ENCODE results near the gene KRT86.
"Not testable (repeated sequence)": the region's sequence is repeated elsewhere in the genome, so short reads cannot be mapped to it uniquely, and the experiment has no call there.

KRT86 gene

GRCh38 chr12:52294803-52295202 is 20.4 kb downstream of the KRT86 start:
- DNase-seq (ENCODE audit: insufficient read length) (no peak), FAIRE-seq (no peak)
- no peak for TF ChIP-seq POLR2AphosphoS5 (IDR thresholded peaks at IDR 0.05; ENCODE audit: low read depth, low read length)
- TF ChIP-seq POLR2A (IDR thresholded peaks at IDR 0.05; ENCODE audit: low read depth, low read length): no peak
- no peak for TF ChIP-seq TAF1 (IDR thresholded peaks at IDR 0.05; ENCODE audit: borderline replicate concordance, low read depth, low read length)

- FAIRE-seq (no peak), DNase-seq (ENCODE audit: insufficient read length) (no peak)
- no peak for TF ChIP-seq POLR2AphosphoS5 (IDR thresholded peaks at IDR 0.05; ENCODE audit: low read depth, low read length)
- TF ChIP-seq TAF1 (IDR thresholded peaks at IDR 0.05; ENCODE audit: borderline replicate concordance, low read depth, low read length): no peak
- no peak for TF ChIP-seq POLR2A (IDR thresholded peaks at IDR 0.05; ENCODE audit: low read depth, low read length)
Measured at GRCh38 chr12:52295663-52296062, 21.2 kb downstream of the KRT86 start.

- TF ChIP-seq POLR2A (IDR thresholded peaks at IDR 0.05; ENCODE audit: low read depth, low read length): no peak
- TF ChIP-seq TAF1 (IDR thresholded peaks at IDR 0.05; ENCODE audit: borderline replicate concordance, low read depth, low read length): no peak
- TF ChIP-seq POLR2AphosphoS5 (IDR thresholded peaks at IDR 0.05; ENCODE audit: low read depth, low read length): no peak
- no peak for FAIRE-seq
- DNase-seq (ENCODE audit: insufficient read length): no peak
Measured at GRCh38 chr12:52296572-52297215, 22.2 kb downstream of the KRT86 start.

DNA sequence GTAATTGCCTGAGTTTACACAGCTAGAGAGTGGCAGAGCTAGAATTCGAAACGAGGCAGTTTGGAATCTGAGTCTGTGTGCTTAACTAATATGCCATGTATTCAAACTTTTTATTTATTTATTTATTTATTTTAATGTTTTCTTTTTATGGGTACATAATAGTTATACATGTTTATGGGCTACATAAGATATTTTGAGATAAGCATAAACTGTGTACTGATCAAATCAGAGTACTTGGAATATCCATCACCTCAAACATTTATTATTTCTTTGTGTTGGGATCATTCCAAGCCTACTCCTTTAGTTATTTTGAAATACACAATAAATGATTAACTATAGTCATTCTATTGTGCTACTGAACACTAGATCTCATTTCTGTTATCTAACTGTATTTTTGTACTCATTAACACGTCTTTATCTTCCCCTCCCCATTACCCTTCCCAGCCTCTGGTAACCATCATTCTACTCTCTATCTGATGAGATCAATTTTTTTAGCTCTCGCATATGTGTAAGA is 24.3 kb downstream of the KRT86 start:
- DNase-seq (ENCODE audit: insufficient read length): no peak
- TF ChIP-seq TAF1 (IDR thresholded peaks at IDR 0.05; ENCODE audit: borderline replicate concordance, low read depth, low read length) (no peak), POLR2A (IDR thresholded peaks at IDR 0.05; ENCODE audit: low read depth, low read length) (no peak), POLR2AphosphoS5 (IDR thresholded peaks at IDR 0.05; ENCODE audit: low read depth, low read length) (no peak)
- FAIRE-seq: no peak

DNA sequence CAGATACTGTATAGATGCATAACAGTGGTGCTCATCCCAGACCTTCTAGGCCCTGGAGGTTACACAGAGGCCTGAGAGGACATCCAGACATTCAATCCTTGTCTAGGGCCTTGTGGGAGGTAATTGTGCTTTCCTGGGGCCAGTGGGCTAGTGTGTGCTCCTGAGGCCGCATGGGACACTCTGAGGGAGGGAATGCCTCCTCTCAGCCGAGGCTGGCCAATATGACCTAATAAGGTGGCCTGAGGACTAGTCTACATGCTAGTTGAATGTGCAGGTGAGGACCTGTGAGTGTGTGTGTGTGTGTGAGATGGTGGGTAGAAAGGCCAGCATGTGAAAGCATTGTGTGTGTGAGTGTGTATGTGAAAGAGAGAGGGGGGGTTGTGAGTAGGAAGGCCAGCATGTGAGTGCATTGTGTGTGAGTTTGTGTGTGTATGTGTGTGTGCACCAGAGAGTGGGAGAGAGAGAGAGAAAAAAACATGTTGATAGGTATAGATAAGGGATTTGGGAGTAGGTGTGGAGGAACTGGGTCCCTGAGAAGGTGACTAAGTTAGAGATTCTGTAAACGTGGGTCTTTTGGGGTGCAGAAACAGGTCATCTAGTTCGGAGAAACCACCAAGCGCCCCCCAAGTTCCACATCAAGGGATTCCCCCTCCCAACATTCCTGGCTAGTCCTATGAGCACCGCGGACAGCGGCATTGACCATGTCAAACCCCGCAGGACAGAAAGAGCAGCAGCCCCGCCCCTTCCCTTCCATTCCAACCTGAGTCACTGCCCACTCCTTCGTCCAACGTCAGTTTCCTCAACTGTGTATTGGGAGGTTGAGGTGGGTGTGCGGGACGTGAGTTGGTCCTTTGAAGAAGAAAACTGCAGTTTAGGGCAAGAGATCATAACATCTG is 26.6 kb downstream of the KRT86 start:
- TF ChIP-seq TAF1 (IDR thresholded peaks at IDR 0.05; ENCODE audit: borderline replicate concordance, low read depth, low read length): no peak
- no peak for TF ChIP-seq POLR2A (IDR thresholded peaks at IDR 0.05; ENCODE audit: low read depth, low read length)
- TF ChIP-seq POLR2AphosphoS5 (IDR thresholded peaks at IDR 0.05; ENCODE audit: low read depth, low read length): no peak
- DNase-seq (ENCODE audit: insufficient read length): no peak
- no peak for FAIRE-seq

DNA sequence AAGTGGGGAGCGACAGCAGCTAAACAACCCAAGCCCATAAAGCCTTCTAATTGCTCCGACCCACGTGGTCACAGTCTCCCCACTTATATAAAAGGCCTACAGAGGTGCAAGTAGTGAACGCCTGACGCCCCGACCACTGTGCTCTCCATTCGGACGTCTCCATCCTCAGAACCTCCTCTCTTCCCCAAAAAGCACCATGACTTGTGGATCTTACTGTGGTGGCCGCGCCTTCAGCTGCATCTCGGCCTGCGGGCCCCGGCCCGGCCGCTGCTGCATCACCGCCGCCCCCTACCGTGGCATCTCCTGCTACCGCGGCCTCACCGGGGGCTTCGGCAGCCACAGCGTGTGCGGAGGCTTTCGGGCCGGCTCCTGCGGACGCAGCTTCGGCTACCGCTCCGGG is 27.3 kb downstream of the KRT86 start:
- not testable (repeated sequence) for FAIRE-seq; DNase-seq (ENCODE audit: insufficient read length)

DNA sequence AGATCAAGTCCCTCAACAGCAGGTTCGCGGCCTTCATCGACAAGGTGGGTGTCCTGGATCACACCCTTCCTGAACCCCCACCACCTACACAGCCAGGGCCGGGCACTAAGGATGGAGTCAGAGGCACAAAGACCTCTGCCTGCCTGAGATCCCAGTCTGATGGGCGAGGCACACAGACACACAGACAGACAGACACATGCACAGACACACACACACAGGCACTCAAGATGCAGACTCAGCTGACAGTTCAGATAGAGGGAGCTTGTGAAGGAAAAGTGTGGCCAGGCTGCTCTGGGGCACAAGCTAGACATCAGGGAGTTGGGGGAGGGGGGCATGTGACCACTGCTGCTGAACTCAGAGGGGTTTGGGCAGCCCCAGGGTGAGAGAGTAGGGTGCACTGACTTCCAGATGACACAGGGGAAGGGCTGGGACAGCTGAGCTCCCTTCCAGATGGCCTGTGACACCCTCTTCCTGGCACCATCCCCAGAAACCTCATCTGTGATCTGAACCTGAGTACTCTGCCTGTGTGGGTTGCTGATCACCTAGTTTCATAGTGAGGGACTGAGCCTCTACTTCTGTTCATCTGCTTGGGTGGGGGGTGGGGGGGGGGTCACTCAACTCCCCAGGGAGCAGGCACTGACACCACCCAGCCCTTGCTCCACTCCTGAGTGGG is 27.9 kb downstream of the KRT86 start:
- not testable (repeated sequence) for DNase-seq (ENCODE audit: insufficient read length); FAIRE-seq

- not testable (repeated sequence) for DNase-seq (ENCODE audit: insufficient read length); FAIRE-seq
Measured at GRCh38 chr12:52304941-52305411, 30.5 kb downstream of the KRT86 start.

- DNase-seq (ENCODE audit: insufficient read length): no peak
- no peak for FAIRE-seq
- TF ChIP-seq TAF1 (IDR thresholded peaks at IDR 0.05; ENCODE audit: borderline replicate concordance, low read depth, low read length) (no peak), POLR2A (IDR thresholded peaks at IDR 0.05; ENCODE audit: low read depth, low read length) (no peak), POLR2AphosphoS5 (IDR thresholded peaks at IDR 0.05; ENCODE audit: low read depth, low read length) (no peak)
Measured at GRCh38 chr12:52305921-52306705, 31.7 kb downstream of the KRT86 start.

GRCh38 chr12:52306731-52307130 is 32.3 kb downstream of the KRT86 start:
- no peak for FAIRE-seq
- TF ChIP-seq POLR2A (IDR thresholded peaks at IDR 0.05; ENCODE audit: low read depth, low read length): no peak
- TF ChIP-seq POLR2AphosphoS5 (IDR thresholded peaks at IDR 0.05; ENCODE audit: low read depth, low read length): no peak
- no peak for TF ChIP-seq TAF1 (IDR thresholded peaks at IDR 0.05; ENCODE audit: borderline replicate concordance, low read depth, low read length)
- no peak for DNase-seq (ENCODE audit: insufficient read length)

All from GM12892 (cell line).